ENCODE measurements around the gene CEP41.

DNA sequence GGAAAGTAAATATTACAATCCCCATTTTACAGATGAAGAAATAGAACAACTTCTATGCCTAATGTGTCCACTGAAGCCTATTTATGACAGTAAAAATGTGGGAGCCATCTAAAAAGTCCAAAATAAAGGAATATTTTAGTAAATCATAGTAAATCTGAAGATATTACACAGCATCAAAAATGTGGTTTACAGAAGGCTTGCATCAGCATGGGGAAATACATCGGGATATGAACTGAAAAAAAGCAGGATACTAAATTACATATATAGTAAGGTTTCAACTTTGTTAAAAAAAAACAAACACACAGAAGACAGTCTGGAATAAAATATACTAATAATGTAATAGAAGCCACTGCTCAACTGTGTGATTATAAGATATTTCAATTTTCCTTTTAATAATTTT is 39.7 kb downstream of the CEP41 start:
- no peak for TF ChIP-seq CTCF (IDR thresholded peaks at IDR 0.05)
- TF ChIP-seq POLR2A (IDR thresholded peaks at IDR 0.05), result no peak
- no peak for TF ChIP-seq EP300 (IDR thresholded peaks at IDR 0.05)
